K562 (cell line): ENCODE results near the gene TMEM168. TPM values are rescaled to one million over a fixed set of nuclear protein-coding genes. Genes with fewer than 3 reads are reported as not detected.

Experiments
- ATAC-seq: fragments of 200-7000 bp; cut with Tn5 transposase; 3 replicates; pipeline ENCODE4 v1.9.1; 2020; ENCODE audit warnings: moderate library complexity
- BruUV-seq: library from RNA; stranded (reverse); fragments of 400-500 nt; replicated peaks from 2 replicates; lab custom pipeline; 2021; lab: Mats Ljungman, UMichigan
- CTCF ChIA-PET: fragments of 300-600 bp; formaldehyde crosslinking; extraction: SDS; loops from one replicate; lab custom pipeline; 2021; ENCODE audit warnings: low intra/inter-chr PET ratio; lab: Yijun Ruan, JAX
- POLR2A ChIA-PET: fragments of 300-600, 350-650 bp; sonication (Branson Sonifier 250); formaldehyde crosslinking; extraction: SDS; loops from one replicate; lab custom pipeline; 2021; ENCODE audit warnings: antibody characterized with exemption, inconsistent platforms; lab: Yijun Ruan, JAX
- DNase-seq, 4 experiments: peaks; one replicate each; pipeline versions ENCODE4 v3.0.0 to v3.0.0-alpha.2; 2011 to 2018; ENCODE audit warnings: low spot score in 3 of 4, mixed read lengths in 3 of 4; ENCODE audit errors: extremely low read depth in 1 of 4
- FAIRE-seq: peaks from 2 replicates; lab custom pipeline; 2011; peaks lifted over from hg19 to GRCh38; lab: Jason Lieb, UNC
- H2AFZ ChIP-seq: 2 replicates; pipeline ENCODE4 v1.6.0; 2011; ENCODE audit warnings: low read depth, low read length, control low read depth, inconsistent platforms
- H3K27ac ChIP-seq: fragments of 200-600 bp; 3 replicates; pipeline ENCODE4 v1.8.0; 2011; ENCODE audit warnings: low read depth, mild to moderate bottlenecking, control low read depth, inconsistent platforms, low read length, moderate library complexity, mixed read lengths; ENCODE audit errors: extremely low read depth
- H3K27me3 ChIP-seq, 2 experiments: fragments of 300-600 bp in 1 of 2; 2 replicates in 1 of 2; 3 replicates in 1 of 2; pipeline versions ENCODE4 v1.6.0 to v1.8.0; 2011; ENCODE audit warnings: inconsistent platforms in 2 of 2, low read length in 2 of 2, mild to moderate bottlenecking in 1 of 2, mixed read lengths in 1 of 2, moderate library complexity in 1 of 2; ENCODE audit not compliant: control insufficient read depth in 2 of 2, insufficient read depth in 2 of 2
- H3K36me3 ChIP-seq: fragments of 300-600 bp; 3 replicates; pipeline ENCODE4 v1.8.0; 2011; ENCODE audit warnings: mild to moderate bottlenecking, low read length, inconsistent platforms; ENCODE audit not compliant: control insufficient read depth, insufficient read depth
- H3K4me1 ChIP-seq, 2 experiments: fragments of 200-600 bp in 1 of 2; replicated peaks in 1 of 2; 2 replicates in 1 of 2; 3 replicates in 1 of 2; pipeline versions ENCODE4 v1.5.1 to v1.8.0; 2011; ENCODE audit warnings: inconsistent platforms in 2 of 2, low read length in 2 of 2, mild to moderate bottlenecking in 1 of 2, mixed read lengths in 1 of 2, moderate library complexity in 1 of 2; ENCODE audit not compliant: control insufficient read depth in 2 of 2, insufficient read depth in 2 of 2
- H3K4me2 ChIP-seq: 2 replicates; pipeline ENCODE4 v1.6.1; 2011; ENCODE audit warnings: low read length, control low read depth, inconsistent platforms, mixed read lengths; ENCODE audit not compliant: insufficient read depth
- H3K4me3 ChIP-seq: fragments of 200-600 bp; sonication (generic), shearing (Covaris generic); 2 replicates; pipeline ENCODE4 v1.5.1; 2016; ENCODE audit warnings: control low read depth, inconsistent platforms
- H3K79me2 ChIP-seq: fragments of 200-600 bp; 3 replicates; pipeline ENCODE4 v1.8.0; 2011; ENCODE audit warnings: low read length, inconsistent platforms; ENCODE audit not compliant: control insufficient read depth, insufficient read depth
- H3K9ac ChIP-seq, 2 experiments: 2 replicates each; pipeline versions ENCODE4 v1.6.0 to v1.6.1; 2011; ENCODE audit warnings: low read depth in 2 of 2, low read length in 2 of 2, control low read depth in 1 of 2, inconsistent platforms in 1 of 2, mild to moderate bottlenecking in 1 of 2, mixed read lengths in 1 of 2; ENCODE audit not compliant: insufficient read depth in 1 of 2
- H3K9me1 ChIP-seq: one replicate; pipeline ENCODE4 v1.6.0; 2011; ENCODE audit warnings: inconsistent platforms, mild to moderate bottlenecking, low read length, moderate library complexity; ENCODE audit not compliant: control insufficient read depth, insufficient read depth
- H3K9me3 ChIP-seq: replicated peaks from 2 replicates; pipeline ENCODE4 v1.5.1; 2011; ENCODE audit warnings: low read depth, low read length, inconsistent platforms; ENCODE audit not compliant: control insufficient read depth, insufficient read depth
- H4K20me1 ChIP-seq: replicated peaks from 2 replicates; pipeline ENCODE4 v1.6.1; 2011; ENCODE audit warnings: low read length, inconsistent platforms, mixed read lengths; ENCODE audit not compliant: control insufficient read depth, insufficient read depth
- ARHGAP35 ChIP-seq: fragments of 450-650 bp; IDR thresholded peaks from 2 replicates; pipeline ENCODE4 v1.6.1; 2018; ENCODE audit not compliant: partially characterized antibody
- ARID3A ChIP-seq: IDR thresholded peaks from 2 replicates; pipeline ENCODE4 v1.6.1; 2012; ENCODE audit warnings: low read depth, low read length, improper control_type of control experiment, borderline replicate concordance
- ARID3B ChIP-seq: fragments of 250-450 bp; sonication (Bioruptor Pico); IDR thresholded peaks from 2 replicates; pipeline ENCODE4 v1.4.0; 2020; ENCODE audit warnings: borderline replicate concordance
- CBX3 ChIP-seq, 2 experiments: IDR thresholded peaks; 1 replicate in 1 of 2; 2 replicates in 1 of 2; pipeline ENCODE4 v1.6.1; 2012; ENCODE audit warnings: inconsistent platforms in 2 of 2, low read length in 2 of 2, borderline replicate concordance in 1 of 2, control low read depth in 1 of 2
- CTCFL ChIP-seq: IDR thresholded peaks from 2 replicates; pipeline ENCODE4 v1.6.1; 2011; ENCODE audit warnings: borderline replicate concordance, low read depth, mild to moderate bottlenecking, moderate library complexity, low read length; ENCODE audit not compliant: insufficient read depth, poor library complexity, severe bottlenecking
- NFATC3 ChIP-seq: fragments of 450-650 bp; IDR thresholded peaks from 2 replicates; pipeline ENCODE4 v1.6.1; 2017; ENCODE audit warnings: mild to moderate bottlenecking
- NFIX ChIP-seq: fragments of 250-450 bp; sonication (Bioruptor Pico); IDR thresholded peaks from 2 replicates; pipeline ENCODE4 v1.4.0; 2020; ENCODE audit warnings: low read depth, mild to moderate bottlenecking, moderate library complexity
- RBM14 ChIP-seq: fragments of 200-400 bp; formaldehyde crosslinking; IDR thresholded peaks from 2 replicates; pipeline ENCODE4 v1.6.1; 2018; ENCODE audit warnings: low read depth, mild to moderate bottlenecking, low read length, moderate library complexity, borderline replicate concordance; ENCODE audit not compliant: insufficient read depth
- SETDB1 ChIP-seq: IDR thresholded peaks from one replicate; pipeline ENCODE4 v1.6.1; 2012; ENCODE audit warnings: low read length, control low read depth, inconsistent platforms
- STAT5B ChIP-seq: fragments of 250-450 bp; sonication (Bioruptor Pico); IDR thresholded peaks from 2 replicates; pipeline ENCODE4 v1.8.0; 2021; ENCODE audit warnings: mild to moderate bottlenecking, inconsistent platforms
- TEAD2 ChIP-seq: fragments of 450-650 bp; IDR thresholded peaks from 2 replicates; pipeline ENCODE4 v1.6.1; 2016; ENCODE audit warnings: missing genetic modification characterization, control low read depth, missing compliant biosample characterization
- ZNF197 ChIP-seq: fragments of 200-800 bp; sonication (Bioruptor generic); IDR thresholded peaks from 2 replicates; pipeline ENCODE4 v1.6.1; 2016; ENCODE audit warnings: low read depth, missing genetic modification characterization, missing compliant biosample characterization
- ZNF395 ChIP-seq: fragments of 200-800 bp; sonication (Bioruptor generic); IDR thresholded peaks from 2 replicates; pipeline ENCODE4 v1.6.1; 2017; ENCODE audit warnings: missing genetic modification characterization, missing compliant biosample characterization
- ZNF511 ChIP-seq: sonication (generic); formaldehyde crosslinking; IDR thresholded peaks from 2 replicates; pipeline ENCODE4 v1.8.0; 2022; ENCODE audit warnings: mild to moderate bottlenecking, missing genetic modification reagents
- WGBS: fragments of 100-300 bp; shearing (Covaris generic); methylation state at CpG from one replicate; pipeline ENCODE4 v1.1.6; 2016; ENCODE audit warnings: low coverage, mixed read lengths; ENCODE audit not compliant: insufficient coverage; ENCODE audit errors: missing lambda C conversion rate; 5-methylcytosine and 5-hydroxymethylcytosine counted together
- in situ Hi-C: fragments of 300-500 bp; cut with MboI; formaldehyde crosslinking; loops from 4 replicates; pipeline ENCODE4 v1.15.0; 2018; ENCODE audit warnings: inconsistent platforms, mixed read lengths
- intact Hi-C: fragments of 100-400 bp; cut with micrococcal nuclease; formaldehyde crosslinking; loops from 2 replicates; pipeline ENCODE4 v1.14.2; 2022
- polyA plus RNA-seq, 8 experiments: library from polyadenylated mRNA; depleted of rRNA in 4 of 8; stranded (reverse) in 5 of 8; unstranded in 3 of 8; fragments of >200 nt; fragmentation: Nextera tagmentation in 2 of 8; fragmentation: Illumina TruSeq in 1 of 8; extraction: Ambion mirVana in 2 of 8; extraction: Trizol in 1 of 8; gene quantifications; 2 replicates each; pipeline versions ENCODE4 v1.2.1 to v1.2.3, GENCODE V29; 2011 to 2014; ENCODE audit warnings: inconsistent platforms in 1 of 8, missing spikeins in 1 of 8
- total RNA-seq, 7 experiments: library from RNA; depleted of rRNA in 6 of 7; stranded (reverse); fragments of >200 nt in 6 of 7; fragmentation: Illumina TruSeq in 2 of 7; extraction: Trizol in 2 of 7; gene quantifications; 2 replicates each; pipeline versions ENCODE4 v1.2.1 to v1.2.3, GENCODE V29; 2011 to 2021; ENCODE audit warnings: low replicate concordance in 1 of 7

TMEM168 gene
- total and polyA plus RNA-seq, 9 of the 15 experiments (the other 6 are each of a cell fraction or from before 2014, with no cell fraction given), result 19.7 to 50.7 (median 25.4) TPM

- no peak for ATAC-seq
- Histone ChIP-seq H4K20me1 (no peaks in the 10 kb centered on the region), H3K36me3 (no peaks in the 10 kb centered on the region), H3K4me2 (no peak overlapping the region), H3K9ac (no peak overlapping the region), H3K9me1 (no peaks in the 10 kb centered on the region), H2AFZ (no peak overlapping the region), H3K9me3 (no peaks in the 10 kb centered on the region), H3K4me3 (no peak overlapping the region), H3K27ac (no peak overlapping the region), H3K27me3 (no peaks in the 10 kb centered on the region), H3K79me2 (no peaks in the 10 kb centered on the region), H3K4me1 (no peaks in the 10 kb centered on the region)
- no peak for DNase-seq
- POLR2A ChIA-PET, result no interaction called here
- TF ChIP-seq ZNF511 (CRISPR knock-in tag), result no peak
- no peak for TF ChIP-seq TEAD2
- no peak for TF ChIP-seq ARHGAP35
- TF ChIP-seq CBX3 (IDR thresholded peaks at IDR 0.05; ENCODE audit: borderline replicate concordance in 1 of 2, low read length in 2 of 2), result no peak
- no peak for TF ChIP-seq ARID3A
- no peak for TF ChIP-seq STAT5B (CRISPR knock-in tag)
- TF ChIP-seq NFIX (CRISPR knock-in tag), result no peak
- TF ChIP-seq SETDB1, result no peak
- no peak for TF ChIP-seq CTCFL
- TF ChIP-seq RBM14, result no peak
- TF ChIP-seq ZNF395 (CRISPR knock-in tag), result no peak
- no peak for TF ChIP-seq ARID3B (CRISPR knock-in tag)
- TF ChIP-seq ZNF197, result no peak
- TF ChIP-seq NFATC3, result no peak
- BruUV-seq, result no TSS peak
- 3% methylated on average over 4 of the region's 4 CpGs for WGBS
- intact Hi-C loops, result no loop called here
- CTCF ChIA-PET, result no interaction called here
- no peak for FAIRE-seq
- in situ Hi-C loops, result no loop called here
These were observed 66.8 kb downstream of the TMEM168 start for GRCh38 chr7:112723416-112723815.
